ENCODE data around the gene B3GAT3.

The B3GAT3 gene

DNA sequence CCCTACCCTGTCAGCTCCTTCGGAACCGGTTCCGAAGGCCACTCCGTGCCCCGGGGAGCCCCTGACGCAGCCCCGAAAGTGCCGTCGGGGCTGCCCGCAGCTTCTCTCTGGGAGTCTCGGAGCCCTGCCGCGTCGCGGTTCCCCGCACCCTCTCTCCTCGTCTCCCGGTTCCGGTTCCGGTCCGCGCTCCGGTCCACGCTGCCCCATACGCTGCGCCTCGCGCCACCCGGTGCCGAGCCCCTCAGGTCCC, 20.7 kb downstream of the B3GAT3 start:
- Histone ChIP-seq H3F3A (ENCODE audit: insufficient read depth) (peaks cover 22% of the 10 kb centered on the region), H4K20me1 (ENCODE audit: low read depth, low read length) (no peaks in the 10 kb centered on the region), H3K9ac (ENCODE audit: low read length) (peak overlapping the region; percentile 99), H3K27ac (ENCODE audit: low read depth, low read length) (peak overlapping the region; percentile 84), H3K9me2 (replicated peaks; ENCODE audit: insufficient read depth, low read length) (no peaks in the 10 kb centered on the region), H3K79me2 (ENCODE audit: insufficient read depth, low read length) (peaks cover 33% of the 10 kb centered on the region), H3K27me3 (ENCODE audit: low read length) (no peaks in the 10 kb centered on the region), H3K9me3 (ENCODE audit: insufficient read depth, low read length) (no peaks in the 10 kb centered on the region), H3K36me3 (ENCODE audit: low read length) (peaks cover 18% of the 10 kb centered on the region; the same call in 1 of the 2 replicates), H3K4me2 (ENCODE audit: low read depth, low read length, poor library complexity, severe bottlenecking) (peak overlapping the region; percentile 90), H2AFZ (ENCODE audit: low read depth, low read length, severe bottlenecking) (no peak overlapping the region), H3K4me3 (ENCODE audit: insufficient read depth, low read length, poor library complexity, severe bottlenecking) (peak overlapping the region; percentile 88)
- no peak for TF ChIP-seq CTCF (IDR thresholded peaks at IDR 0.05; ENCODE audit: insufficient read depth, low read length, poor library complexity, severe bottlenecking)
- TF ChIP-seq EZH2phosphoT487 (conservative IDR thresholded peaks at IDR 0.05; ENCODE audit: low read length): no peak

DNA sequence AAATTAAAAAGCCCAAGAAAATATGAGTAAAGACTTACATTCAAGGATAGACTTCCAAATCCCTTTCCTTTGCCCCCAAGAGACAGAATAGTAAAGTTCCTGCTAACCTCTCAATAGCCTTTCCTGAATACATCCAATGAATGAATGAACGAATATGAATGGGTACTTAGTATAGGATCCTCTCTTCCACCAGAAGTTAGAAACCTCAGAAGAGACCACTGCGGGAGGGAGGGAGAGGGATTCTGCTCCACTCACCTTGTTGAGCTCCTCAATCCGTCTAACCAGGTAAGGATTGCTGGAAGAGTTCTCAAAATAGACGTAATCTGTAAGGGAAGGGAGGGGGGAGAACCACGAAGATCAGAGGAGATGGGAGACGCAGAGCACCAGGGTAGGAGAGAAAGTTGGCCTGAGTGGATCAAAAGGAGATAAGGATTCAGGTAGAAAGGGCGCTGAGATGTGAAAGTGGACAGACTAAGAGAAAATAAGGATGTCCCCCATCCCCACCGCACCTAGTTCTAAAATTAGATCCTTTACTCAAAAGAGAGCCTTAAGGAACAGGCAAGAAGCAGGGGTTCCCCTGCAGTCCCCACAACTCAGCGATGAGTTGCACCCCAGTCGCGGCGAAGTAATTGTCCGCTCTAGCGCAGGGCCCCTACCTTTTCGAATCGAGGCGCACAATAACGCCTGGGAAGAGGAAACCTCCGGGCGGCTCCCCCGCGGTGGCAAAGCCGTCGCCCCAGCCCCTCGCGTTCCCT, 21.2 kb downstream of the B3GAT3 start:
- H4K20me1 ChIP-seq (ENCODE audit: low read depth, low read length): no peaks in the 10 kb centered on the region
- H3K27ac ChIP-seq (ENCODE audit: low read depth, low read length): peak overlapping the region; percentile 84
- peak overlapping the region; percentile 88 for H3K4me3 ChIP-seq (ENCODE audit: insufficient read depth, low read length, poor library complexity, severe bottlenecking)
- H3K9me2 ChIP-seq (replicated peaks; ENCODE audit: insufficient read depth, low read length): no peaks in the 10 kb centered on the region
- H3K27me3 ChIP-seq (ENCODE audit: low read length): no peaks in the 10 kb centered on the region
- no peaks in the 10 kb centered on the region for H3K9me3 ChIP-seq (ENCODE audit: insufficient read depth, low read length)
- peak overlapping the region; percentile 99 for H3K9ac ChIP-seq (ENCODE audit: low read length)
- TF ChIP-seq CTCF (IDR thresholded peaks at IDR 0.05; ENCODE audit: insufficient read depth, low read length, poor library complexity, severe bottlenecking) (no peak), EZH2phosphoT487 (conservative IDR thresholded peaks at IDR 0.05; ENCODE audit: low read length) (no peak)
- peaks cover 18% of the 10 kb centered on the region; the same call in 1 of the 2 replicates for H3K36me3 ChIP-seq (ENCODE audit: low read length)
- peak overlapping the region; percentile 90 for H3K4me2 ChIP-seq (ENCODE audit: low read depth, low read length, poor library complexity, severe bottlenecking)
- H3K79me2 ChIP-seq (ENCODE audit: insufficient read depth, low read length): peaks cover 33% of the 10 kb centered on the region
- H3F3A ChIP-seq (ENCODE audit: insufficient read depth): peaks cover 25% of the 10 kb centered on the region
- H2AFZ ChIP-seq (ENCODE audit: low read depth, low read length, severe bottlenecking): no peak overlapping the region

GRCh38 chr11:62599901-62600300, 21.9 kb downstream of the B3GAT3 start:
- H3K4me3 ChIP-seq (ENCODE audit: insufficient read depth, low read length, poor library complexity, severe bottlenecking): peak overlapping the region; percentile 88
- H3K79me2 ChIP-seq (ENCODE audit: insufficient read depth, low read length): peaks cover 33% of the 10 kb centered on the region
- H3K9me2 ChIP-seq (replicated peaks; ENCODE audit: insufficient read depth, low read length): no peaks in the 10 kb centered on the region
- H3K9me3 ChIP-seq (ENCODE audit: insufficient read depth, low read length): no peaks in the 10 kb centered on the region
- peak overlapping the region; percentile 84 for H3K27ac ChIP-seq (ENCODE audit: low read depth, low read length)
- no peak for TF ChIP-seq CTCF (IDR thresholded peaks at IDR 0.05; ENCODE audit: insufficient read depth, low read length, poor library complexity, severe bottlenecking)
- TF ChIP-seq EZH2phosphoT487 (conservative IDR thresholded peaks at IDR 0.05; ENCODE audit: low read length): no peak
- no peaks in the 10 kb centered on the region for H4K20me1 ChIP-seq (ENCODE audit: low read depth, low read length)
- peaks cover 18% of the 10 kb centered on the region; the same call in 1 of the 2 replicates for H3K36me3 ChIP-seq (ENCODE audit: low read length)
- H3K9ac ChIP-seq (ENCODE audit: low read length): peak overlapping the region; percentile 99
- peaks cover 28% of the 10 kb centered on the region for H3F3A ChIP-seq (ENCODE audit: insufficient read depth)
- H2AFZ ChIP-seq (ENCODE audit: low read depth, low read length, severe bottlenecking): no peak overlapping the region
- no peaks in the 10 kb centered on the region for H3K27me3 ChIP-seq (ENCODE audit: low read length)
- H3K4me2 ChIP-seq (ENCODE audit: low read depth, low read length, poor library complexity, severe bottlenecking): peak overlapping the region; percentile 90

Data from SU-DHL-6 (cell line).